GM19467 (cell line): ENCODE measurements around the gene SNAI3.
A peak's percentile ranks its signal among the peaks of the same experiment; 100 is the strongest.
"Not testable (repeated sequence)": the region's sequence is repeated elsewhere in the genome, so short reads cannot be mapped to it uniquely, and the experiment has no call there.

Experiments
- ATAC-seq: cut with Tn5 transposase; IDR thresholded peaks from one replicate; pipeline ENCODE4 v1.9.1; 2021; ENCODE audit warnings: mild to moderate bottlenecking, moderate library complexity; ENCODE audit not compliant: unreplicated experiment

SNAI3 gene

DNA sequence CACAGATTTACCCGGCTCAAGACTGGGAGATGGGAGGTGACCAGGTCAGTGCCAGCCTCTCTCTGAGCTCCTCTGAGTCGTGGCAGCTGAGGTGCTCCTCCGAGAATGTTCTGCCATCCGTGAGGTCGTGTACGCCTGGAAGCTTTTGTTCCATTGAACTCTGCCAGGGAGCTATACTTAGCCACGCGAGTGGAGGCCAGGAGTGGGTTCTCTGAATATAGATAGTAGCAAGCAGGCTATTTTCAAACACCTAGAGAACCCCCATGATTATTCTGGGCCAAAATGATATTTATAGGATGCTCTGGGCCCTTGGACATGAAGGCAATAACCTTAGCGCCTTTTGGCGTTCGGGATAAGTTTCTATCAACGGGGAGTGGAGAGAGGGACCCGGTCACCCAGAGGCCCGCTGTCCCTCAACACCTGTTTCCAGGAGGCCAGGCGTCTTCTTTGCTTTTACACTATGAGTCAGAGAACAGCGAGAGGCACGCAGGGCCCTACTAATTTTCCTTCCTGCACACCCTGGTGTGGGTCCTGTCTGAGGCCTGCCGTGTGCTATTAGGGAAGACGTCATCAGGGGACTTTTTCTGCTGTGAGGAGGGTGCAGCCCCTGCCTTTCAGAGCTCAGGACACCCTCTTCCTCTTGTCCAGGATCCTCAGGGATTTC, 12.5 kb downstream of the SNAI3 start:
- no peak for ATAC-seq

DNA sequence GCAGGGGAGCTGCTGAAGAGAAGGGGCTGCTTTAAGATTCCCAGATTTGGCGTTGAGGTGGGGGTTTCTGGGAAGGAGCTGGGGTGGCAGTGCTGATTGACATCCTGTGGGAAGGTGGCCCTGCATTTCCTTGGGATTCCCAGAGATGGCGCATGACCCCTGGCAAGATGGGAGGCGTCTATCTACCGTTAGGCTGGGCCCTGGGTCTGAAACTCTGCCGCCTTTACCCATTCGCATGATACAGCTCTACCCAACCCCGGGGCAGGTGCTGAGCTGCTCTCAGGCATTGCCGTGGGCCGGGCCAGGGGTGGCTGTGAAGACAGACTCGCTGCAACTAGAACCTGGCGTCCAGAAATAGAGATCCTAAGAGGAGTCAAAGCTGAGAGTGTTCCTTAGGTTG, 13.5 kb downstream of the SNAI3 start:
- no peak for ATAC-seq

DNA sequence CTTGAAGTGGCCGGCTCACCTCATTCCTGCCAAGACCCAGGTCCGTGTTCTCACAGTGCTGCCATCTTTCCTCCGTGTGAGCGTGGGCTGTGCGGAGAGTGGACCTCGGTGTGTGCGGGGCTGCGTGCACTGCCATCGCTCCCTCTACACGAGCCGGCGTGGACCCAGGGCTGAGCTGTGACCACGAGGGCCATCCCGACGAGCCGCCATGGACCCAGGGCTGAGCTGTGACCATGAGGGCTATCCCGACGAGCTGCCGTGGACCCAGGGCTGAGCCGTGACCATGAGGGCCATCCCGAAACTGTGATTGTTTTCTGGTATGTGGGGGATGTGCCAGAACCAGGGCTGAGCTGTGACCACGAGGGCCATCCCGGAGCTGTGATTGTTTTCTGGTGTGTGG, 14.5 kb downstream of the SNAI3 start:
- no peak for ATAC-seq

DNA sequence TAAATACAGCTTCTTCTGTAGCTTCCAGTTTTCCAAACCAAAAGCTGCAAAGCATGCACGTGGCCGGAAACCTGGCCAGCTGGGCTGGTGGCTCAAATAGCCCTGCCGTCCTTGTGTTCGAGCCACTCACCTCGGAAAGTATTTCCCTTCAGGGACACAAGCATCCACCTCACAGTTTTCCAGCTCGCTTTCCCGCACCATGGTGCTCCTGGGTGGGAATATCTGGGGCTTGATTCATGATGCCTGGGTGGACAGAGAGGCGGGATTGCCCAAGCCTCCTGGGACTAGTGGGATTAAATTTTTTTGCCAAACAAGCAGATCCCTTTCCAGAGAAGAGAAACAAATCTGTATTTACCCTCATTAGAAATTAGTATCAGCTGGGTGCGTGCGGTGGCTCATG, 16.3 kb downstream of the SNAI3 start:
- ATAC-seq: no peak

DNA sequence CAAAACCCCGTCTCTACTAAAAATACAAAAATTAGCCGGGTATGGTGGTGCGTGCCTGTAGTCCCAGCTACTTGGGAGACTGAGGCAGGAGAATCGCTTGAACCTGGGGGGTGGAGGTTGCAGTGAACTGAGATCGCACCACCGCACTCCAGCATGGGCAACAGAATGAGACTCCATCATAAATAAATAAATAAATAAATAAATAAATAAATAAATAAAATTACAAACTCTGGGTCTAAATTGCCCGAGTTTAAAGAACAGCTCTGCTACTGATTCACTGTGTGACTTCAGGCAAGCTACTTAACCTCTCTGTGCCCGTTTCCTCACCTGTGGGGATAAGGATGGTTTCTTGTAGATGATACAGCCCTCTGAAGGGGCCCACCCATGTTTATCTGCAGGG, 16.8 kb downstream of the SNAI3 start:
- not testable (repeated sequence) for ATAC-seq

DNA sequence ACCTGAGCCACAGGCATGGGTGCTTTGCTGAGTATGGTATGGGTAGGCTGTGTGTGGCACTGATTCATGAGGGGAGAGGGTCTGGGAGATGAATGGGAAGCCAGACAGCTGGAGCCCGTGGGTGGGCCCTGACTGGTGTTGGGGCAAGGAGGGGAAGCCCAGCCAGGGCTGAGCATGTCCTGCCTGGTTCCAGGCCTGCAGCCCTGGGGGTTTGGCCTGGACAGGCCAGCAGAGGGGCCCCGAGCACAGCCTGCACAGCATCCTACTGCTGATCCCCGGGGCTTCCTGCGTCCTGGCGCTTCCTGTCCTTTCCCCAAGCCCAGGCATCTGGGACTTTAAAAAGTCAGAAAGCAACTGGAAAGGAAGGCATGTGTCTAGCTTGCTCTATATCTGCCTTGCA, 18.8 kb downstream of the SNAI3 start:
- no peak for ATAC-seq

DNA sequence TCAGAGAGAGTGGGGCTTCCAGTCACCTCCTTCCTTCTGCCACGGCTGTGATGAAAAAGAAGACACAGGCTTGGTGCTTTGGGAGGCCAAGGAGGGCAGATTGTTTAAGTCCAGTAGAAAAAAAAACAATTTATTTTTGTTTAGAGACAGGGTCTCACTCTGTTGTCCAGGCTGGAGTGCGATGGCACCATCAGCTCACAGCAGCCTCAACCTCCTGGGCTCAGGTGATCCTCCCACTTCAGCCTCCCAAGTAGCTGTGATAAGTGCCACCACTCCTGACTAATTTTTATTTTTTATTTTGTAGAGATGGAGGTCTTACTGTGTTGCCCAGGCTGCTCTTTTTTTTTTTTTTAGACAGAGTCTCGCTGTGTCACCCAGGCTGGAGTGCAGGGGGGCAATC, 20.7 kb downstream of the SNAI3 start:
- ATAC-seq: no peak

DNA sequence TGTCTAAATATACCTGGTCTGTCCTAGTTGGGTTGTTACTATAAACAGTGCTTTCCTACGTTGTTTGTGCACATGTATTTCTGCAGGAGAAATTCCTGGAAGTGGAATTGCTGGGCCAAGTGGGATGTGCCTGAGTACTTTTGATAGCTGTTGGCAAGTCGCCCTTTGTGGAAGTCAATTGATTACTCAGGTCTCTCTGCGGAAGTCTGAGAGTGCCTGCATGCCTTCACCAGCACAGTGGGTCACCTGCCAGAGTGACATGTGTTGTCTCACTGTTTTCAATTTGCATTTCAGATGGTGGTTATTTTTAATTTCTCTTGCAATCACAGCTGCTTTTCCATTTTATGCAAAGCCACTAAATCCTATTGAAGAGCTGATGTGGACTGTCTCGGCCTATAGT, 21.2 kb downstream of the SNAI3 start:
- ATAC-seq: no peak

DNA sequence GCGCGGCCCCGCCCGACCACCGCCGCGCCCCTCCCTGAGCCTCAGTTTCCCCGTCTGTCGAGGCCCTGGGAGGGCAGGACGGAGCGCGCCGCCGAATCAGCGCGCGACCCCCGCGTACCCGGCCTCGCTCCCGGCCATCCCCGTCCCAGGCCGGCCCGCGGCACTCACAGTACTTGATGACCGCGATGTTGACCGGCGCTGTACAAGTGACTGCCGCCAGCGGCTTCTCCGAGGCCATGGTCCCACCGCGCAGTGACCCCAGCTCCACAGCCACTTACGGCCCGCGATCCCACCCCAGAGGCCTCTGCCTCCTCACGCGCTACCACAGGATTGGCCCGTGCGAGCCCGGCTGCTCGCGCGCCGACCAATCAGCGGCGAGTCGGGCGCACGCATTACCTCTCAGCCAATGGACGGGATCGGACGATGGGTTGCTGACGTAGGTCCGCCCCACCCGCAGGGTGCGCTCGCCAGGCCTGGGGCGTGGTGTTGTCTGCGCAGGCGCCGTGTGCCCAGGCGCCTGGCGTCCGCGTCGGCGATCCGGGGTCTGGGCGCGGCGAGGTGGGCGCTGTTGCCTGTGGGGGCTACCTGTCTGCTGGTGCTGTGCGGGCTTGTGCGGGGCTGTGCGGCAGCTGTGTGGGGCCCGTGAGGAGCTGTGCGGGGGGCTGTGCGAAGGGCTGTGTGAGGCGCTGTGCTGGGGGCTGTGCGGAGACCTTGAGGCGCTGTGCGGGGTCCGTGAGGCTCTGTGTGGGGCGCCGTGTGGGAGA, 23.3 kb downstream of the SNAI3 start, which contains the start of gene MVD:
Gene MVD, minus strand, starts transcription at position 249 of the 764 bp plus-strand sequence. Its CDS starts 11 bp downstream, at position 238.
- ATAC-seq: peak; percentile 93

DNA sequence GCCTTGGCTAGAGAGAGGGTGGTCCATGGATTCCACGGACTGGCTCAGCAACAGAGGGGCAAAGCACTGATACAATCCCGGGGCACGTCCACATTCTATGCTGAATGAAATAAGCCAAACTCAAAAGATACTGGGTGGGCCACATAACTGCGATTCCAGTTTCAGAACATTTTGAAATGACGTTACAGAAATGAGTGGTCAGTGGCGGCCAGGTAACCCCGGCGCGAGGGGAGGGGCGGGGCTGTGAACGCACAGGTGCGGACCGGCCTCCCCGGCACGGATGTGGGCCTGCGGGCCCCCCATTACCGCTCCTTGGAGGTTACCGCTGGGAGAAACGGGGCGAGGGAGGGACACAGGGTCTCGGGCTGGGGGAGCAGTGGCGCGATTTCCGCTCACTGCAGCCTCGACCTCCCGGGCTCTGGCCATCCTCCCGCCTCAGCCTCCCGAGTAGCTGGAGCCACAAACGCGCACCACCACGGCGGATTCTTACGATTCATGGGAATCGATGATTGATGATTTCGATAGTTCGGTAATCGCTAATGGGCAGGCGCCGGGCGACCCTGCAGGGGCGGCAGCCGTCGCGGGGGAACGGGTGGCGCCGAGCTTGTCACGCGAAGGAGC, 24.0 kb downstream of the SNAI3 start:
- ATAC-seq: no peak

DNA sequence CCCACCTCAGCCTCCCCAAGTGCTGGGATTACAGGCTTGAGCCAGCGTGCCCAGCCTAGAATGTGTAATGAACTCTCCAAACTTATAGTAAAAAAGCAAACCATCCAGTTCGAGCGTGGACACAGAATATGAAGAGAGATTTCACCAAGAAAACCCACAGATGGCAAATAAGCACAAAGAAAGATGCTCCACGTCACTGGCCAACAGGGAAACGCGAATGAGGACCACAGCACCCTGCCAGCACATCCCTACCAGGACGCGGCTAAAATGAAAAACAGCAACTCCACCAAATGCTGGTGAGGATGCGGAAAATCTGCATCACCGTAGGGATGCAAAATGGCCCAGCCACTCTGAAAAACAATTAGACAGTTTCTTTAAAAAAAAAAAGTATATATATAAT, 24.8 kb downstream of the SNAI3 start:
- no peak for ATAC-seq

DNA sequence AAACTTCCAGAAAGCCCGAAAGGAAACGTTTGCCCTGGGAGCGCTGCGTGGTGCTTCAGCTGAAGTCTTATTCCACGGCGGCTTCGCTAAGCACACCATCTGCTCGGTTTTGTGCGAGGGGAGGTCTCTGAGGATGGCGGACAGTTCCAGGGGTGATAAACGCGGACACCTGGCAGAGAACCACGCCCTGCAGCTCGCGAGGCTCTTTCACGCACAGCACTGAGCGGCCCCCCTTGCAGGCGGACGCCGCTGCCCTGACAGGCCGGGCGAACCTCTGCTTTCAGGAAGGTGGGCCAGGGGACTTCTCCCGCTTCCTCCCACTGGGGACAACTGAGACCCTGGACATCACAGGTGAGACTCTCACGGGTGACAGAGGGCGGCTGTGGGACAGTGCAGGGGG, 27.1 kb downstream of the SNAI3 start:
- no peak for ATAC-seq

DNA sequence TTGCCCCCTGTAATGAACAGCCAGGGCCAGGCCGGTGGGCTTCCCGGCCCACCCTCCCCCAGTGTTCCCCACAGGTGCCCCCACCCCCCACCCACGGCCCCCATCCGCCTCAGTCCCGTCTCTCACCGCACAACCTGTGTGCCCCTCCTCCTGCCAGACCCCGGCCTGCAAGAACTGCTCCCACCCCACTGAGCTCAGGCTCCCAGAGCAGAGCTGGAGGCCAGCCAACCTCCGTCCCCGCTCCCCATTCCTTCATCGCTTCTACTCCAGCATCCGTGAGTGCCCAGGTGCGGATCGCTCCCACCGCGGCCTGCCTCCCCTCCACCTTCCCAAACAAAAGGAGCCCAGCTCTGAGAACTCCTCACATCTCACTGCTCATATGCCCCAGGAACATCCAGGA, 27.6 kb downstream of the SNAI3 start:
- no peak for ATAC-seq

DNA sequence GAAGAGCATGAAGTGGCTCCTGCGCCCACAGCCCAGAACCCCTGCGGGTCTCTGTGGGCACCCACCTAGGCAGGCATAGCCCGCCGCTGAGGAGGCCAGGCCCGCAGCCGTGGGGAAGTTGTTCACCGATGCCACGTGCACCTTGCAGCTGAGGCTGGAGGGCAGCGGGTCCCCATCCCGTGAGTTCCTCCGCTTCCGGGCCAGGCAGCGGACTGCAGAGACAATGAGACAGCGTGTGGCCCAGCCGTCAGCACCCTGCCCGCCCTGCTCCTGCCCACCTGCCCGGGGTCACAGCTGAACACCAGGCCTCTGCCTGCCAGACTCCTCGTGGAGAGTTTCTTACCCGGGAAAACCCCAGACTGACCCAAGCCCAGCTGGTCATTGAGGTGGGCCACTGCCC, 28.9 kb downstream of the SNAI3 start:
- no peak for ATAC-seq

DNA sequence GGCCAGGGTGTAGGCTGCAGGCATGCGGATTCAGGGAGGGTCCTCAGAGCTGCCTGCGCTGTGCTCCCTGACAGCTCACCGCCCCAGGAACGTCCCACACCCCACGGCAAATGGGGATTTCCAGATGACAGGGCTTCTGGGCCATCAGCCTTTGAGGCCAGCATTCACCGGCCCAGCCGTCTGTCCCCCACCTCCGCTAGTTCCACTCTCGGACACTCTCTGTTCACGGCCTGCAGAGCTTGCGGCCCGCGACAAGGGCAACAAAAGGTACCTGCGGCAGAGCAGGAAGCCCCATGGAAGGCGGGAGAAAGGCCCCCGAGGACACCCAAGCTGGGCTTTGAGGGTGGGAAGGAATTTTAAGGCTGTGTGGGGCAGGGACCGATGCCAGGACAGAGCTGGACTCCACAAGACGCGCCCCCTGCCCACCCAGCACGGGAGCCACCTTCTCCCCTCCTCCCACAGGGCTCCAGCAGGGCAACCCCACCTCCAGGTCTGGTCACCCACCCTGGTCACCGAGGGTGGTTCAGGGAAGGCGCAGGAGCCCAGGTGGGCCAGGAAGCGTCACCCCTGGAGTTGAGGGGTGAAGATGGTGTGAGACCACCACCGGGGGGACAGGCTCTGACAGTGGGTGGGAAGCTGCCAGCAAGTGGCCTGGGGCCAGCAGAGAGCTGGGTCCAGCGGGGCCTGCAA, 29.9 kb downstream of the SNAI3 start:
- no peak for ATAC-seq

DNA sequence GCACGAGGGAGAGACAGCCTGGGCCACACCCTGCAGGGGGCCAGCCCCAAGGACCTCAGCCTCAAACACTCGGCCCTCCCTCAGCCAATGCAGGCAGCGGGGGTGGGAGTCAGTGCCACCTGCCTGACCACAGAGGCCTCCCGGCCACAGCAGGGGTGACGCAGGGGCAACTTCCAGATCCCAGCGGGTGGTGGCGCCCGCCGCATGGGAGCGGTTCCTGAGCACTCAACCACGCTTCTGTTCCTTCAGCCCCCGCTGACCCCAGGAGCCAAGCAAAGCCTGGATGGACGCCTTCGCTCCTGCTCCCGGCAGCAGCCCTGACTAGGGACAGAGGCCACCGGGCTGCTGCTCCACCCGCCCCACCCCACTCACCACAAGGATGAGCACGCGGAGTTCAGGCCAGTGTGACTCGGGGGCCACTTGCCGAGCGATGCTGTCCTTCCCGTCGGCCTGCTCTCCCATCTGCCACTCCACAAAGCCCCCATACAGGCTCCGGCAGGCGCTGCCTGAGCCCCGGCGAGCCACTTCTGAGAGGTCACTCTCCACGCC, 30.5 kb downstream of the SNAI3 start:
- ATAC-seq: no peak

DNA sequence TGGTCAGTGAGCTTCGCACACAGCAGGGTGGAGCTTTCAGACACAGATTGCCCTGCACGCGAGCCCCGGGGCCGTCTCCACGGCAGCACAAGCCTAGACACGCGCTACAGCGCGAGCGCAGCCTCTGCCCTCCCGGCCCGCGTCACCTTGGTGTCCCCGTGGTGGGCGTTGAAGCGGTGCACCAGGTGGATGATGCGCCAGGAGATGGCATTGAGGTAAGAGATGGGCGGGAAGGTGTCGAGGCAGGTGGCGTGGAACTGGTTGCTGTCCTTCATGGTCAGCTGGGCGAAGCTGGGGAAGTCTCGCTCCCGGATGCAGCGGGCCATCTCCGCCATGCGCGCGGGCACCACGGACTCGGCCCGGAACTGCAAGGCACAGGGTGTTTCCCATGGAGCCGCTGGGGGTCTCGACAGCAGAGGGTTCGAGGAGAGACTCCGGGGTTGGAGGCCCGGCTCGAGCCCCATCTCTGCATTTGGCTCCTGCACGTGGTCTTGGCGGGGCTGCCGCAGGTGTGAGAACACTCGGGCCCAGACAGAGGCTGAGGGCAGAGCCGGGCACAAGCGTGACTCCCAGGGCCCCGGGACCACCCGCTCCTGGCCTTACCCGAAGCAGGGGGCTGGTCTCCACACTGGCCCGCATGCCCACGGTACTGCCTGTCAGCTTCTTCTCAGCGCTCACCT, 31.1 kb downstream of the SNAI3 start:
- no peak for ATAC-seq

DNA sequence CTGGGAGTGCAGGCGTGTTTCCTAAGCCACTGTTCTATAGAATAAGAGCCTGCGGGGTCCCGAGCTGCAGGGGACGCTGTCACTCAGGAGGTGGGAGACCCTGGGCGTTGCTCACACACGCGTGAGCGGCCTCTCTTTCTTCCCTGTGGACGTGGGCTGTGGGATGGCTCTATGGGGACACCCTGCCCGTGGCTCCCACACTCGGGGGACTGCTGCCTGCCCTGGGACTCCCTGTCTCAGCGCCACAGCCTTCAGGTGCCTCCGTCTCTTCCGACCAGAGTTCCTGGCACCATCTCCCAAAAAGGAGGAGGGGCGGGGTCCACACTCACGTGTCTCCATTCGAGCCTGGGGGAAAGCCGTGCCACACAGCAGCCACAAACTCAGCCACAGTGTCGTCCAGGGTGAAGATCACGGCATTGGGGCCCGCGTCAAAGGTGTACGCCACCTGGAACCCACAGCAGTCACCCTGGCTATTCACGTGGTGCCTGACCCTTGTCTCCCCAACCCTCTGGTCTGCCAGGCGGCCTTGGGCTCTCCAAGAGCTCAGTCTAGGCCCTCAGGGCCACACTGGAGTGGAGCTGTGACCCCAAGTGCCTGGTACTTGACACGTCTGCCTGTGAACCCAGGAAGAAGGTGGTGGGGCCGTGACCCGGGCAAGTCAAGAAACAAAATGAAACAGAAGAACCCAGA, 31.8 kb downstream of the SNAI3 start:
- no peak for ATAC-seq

DNA sequence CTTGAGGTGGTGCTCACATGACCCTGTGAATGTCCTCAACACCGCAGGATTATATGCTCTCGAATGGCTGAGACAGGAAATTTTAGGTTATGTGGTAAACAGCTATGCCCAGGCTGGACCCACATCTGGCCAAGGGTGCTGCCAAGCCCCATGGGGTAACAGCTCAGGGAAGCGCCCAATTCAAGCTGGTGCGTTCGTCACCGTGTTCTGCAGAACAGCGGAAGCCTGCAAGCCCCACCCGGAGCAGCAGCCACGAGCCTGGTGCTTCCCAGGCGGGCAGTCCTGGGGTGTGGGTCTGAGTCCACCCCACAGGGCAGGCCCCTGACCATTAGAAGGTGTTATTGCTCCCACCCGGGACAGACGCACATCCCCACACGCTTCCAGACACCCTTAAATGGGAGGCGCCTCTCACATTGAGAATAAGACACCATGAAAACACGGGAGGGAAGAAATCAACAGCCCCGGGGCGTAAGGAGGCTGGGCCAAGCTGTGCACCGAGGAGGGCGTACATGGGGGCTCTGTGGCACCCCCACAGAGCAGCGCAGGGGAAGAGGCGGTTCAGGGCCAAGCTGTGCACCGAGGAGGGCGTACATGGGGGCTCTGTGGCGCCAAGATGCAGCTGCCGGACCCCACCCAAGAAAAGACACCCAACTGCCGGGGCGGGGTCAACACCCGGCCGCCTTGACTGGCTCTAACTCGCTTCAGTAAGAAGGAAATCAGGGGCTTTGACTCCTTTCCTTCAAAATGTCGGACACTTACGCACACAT, 32.5 kb downstream of the SNAI3 start:
- ATAC-seq: no peak
